H1 (cell line): ENCODE data around the gene PER2. TPM values are rescaled to one million over a fixed set of nuclear protein-coding genes. Genes with fewer than 3 reads are reported as not detected.
A peak's percentile ranks its signal among the peaks of the same experiment; 100 is the strongest.

ENCODE experiments used
- SIN3A ChIP-seq, 2 experiments: IDR thresholded peaks in 1 of 2; conservative IDR thresholded peaks in 1 of 2; 2 replicates each; pipeline ENCODE4 v1.6.1; 2011 to 2012; ENCODE audit warnings: low read length in 2 of 2, improper control_type of control experiment in 1 of 2, low read depth in 1 of 2, mild to moderate bottlenecking in 1 of 2
- polyA plus RNA-seq, 7 experiments: library from polyadenylated mRNA; depleted of rRNA in 3 of 7; stranded (reverse) in 5 of 7; unstranded in 2 of 7; fragments of >200 nt in 5 of 7; fragments of 200-250 nt in 2 of 7; gene quantifications; 1 replicate in 5 of 7; 2 replicates in 1 of 7; 4 replicates in 1 of 7; pipeline versions ENCODE4 v1.2.1 to v1.2.3, GENCODE V29; 2011 to 2013; ENCODE audit warnings: missing spikeins in 2 of 7, mixed read lengths in 2 of 7
- total RNA-seq: library from RNA; stranded (reverse); fragmentation: NEBNext Ultra II Directional; extraction: Animal tissue kit (Norgen Biotek cat#: 25700); gene quantifications from 2 replicates; pipeline ENCODE4 v1.2.1, GENCODE V29; 2021
- TF ChIP-seq, protein P1 (sequence below): IDR thresholded peaks from 2 replicates; pipeline ENCODE4 v1.6.1; 2012; ENCODE audit warnings: inconsistent platforms
- TF ChIP-seq, protein P2 (sequence below): IDR thresholded peaks from 2 replicates; pipeline ENCODE4 v1.6.1; 2012; ENCODE audit warnings: inconsistent platforms

Gene PER2
- total and polyA plus RNA-seq, 2 of the 8 experiments (the other 6 are each of a cell fraction or from before 2014, with no cell fraction given), result 0.91 to 5.5 TPM

GRCh38 chr2:238240757-238241711 lies 47.4 kb downstream of the PER2 start (continued):
- TF ChIP-seq, protein P1, sequence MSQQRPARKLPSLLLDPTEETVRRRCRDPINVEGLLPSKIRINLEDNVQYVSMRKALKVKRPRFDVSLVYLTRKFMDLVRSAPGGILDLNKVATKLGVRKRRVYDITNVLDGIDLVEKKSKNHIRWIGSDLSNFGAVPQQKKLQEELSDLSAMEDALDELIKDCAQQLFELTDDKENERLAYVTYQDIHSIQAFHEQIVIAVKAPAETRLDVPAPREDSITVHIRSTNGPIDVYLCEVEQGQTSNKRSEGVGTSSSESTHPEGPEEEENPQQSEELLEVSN, result 0 out of 2 replicates have a peak, but pooled peaks have one; percentile 12
- peak; percentile 22 to 74; a peak in 2 of 4 replicates for TF ChIP-seq SIN3A (conservative IDR thresholded peaks at IDR 0.05 in 1 of 2, IDR thresholded peaks at IDR 0.05 in 1 of 2; ENCODE audit: low read depth in 1 of 2, low read length in 2 of 2)
- TF ChIP-seq, protein P2, sequence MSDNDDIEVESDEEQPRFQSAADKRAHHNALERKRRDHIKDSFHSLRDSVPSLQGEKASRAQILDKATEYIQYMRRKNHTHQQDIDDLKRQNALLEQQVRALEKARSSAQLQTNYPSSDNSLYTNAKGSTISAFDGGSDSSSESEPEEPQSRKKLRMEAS, result peak; percentile 22; the same call in 1 of the 2 replicates
